K562 (cell line): ENCODE measurements around the gene PRDM1.

Experiments
- CBX8 ChIP-seq: fragments of 200-600 bp; sonication (generic); IDR thresholded peaks from 2 replicates; pipeline ENCODE4 v1.6.1; 2012; ENCODE audit warnings: borderline replicate concordance, mixed run types, low read depth, mild to moderate bottlenecking, moderate library complexity, mixed read lengths, low read length, control low read depth, inconsistent platforms; ENCODE audit not compliant: poor library complexity, severe bottlenecking; ENCODE audit errors: extremely low read depth
- EGR1 ChIP-seq: fragments of 450-650 bp; conservative IDR thresholded peaks from 2 replicates; pipeline ENCODE4 v1.6.1; 2017; ENCODE audit warnings: mild to moderate bottlenecking
- GABPA ChIP-seq: fragments of 200-800 bp; sonication (Bioruptor generic); conservative IDR thresholded peaks from 2 replicates; pipeline ENCODE4 v1.6.1; 2016; ENCODE audit warnings: low read depth, missing genetic modification characterization, missing compliant biosample characterization
- GATA2 ChIP-seq: sonication (generic); formaldehyde crosslinking; IDR thresholded peaks from 2 replicates; pipeline ENCODE4 v1.4.0; 2020; ENCODE audit warnings: mild to moderate bottlenecking, missing genetic modification reagents
- HDAC2 ChIP-seq: fragments of 450-650 bp; IDR thresholded peaks from 2 replicates; pipeline ENCODE4 v1.6.1; 2016; ENCODE audit warnings: mild to moderate bottlenecking
- MED1 ChIP-seq: sonication (generic); formaldehyde crosslinking; IDR thresholded peaks from 2 replicates; pipeline ENCODE4 v1.8.1; 2023; ENCODE audit warnings: missing genetic modification reagents, borderline replicate concordance
- MYC ChIP-seq, 2 experiments: fragments of 250-450 bp in 1 of 2; sonication (Bioruptor Pico) in 1 of 2; IDR thresholded peaks; 2 replicates each; pipeline versions ENCODE4 v1.5.1 to v1.6.1; 2012 to 2021; ENCODE audit warnings: low read depth in 2 of 2, borderline replicate concordance in 1 of 2, improper control_type of control experiment in 1 of 2, low read length in 1 of 2, mild to moderate bottlenecking in 1 of 2, moderate library complexity in 1 of 2
- RAD21 ChIP-seq, 2 experiments: fragments of 250-450 bp in 1 of 2; fragments of 450-650 bp in 1 of 2; sonication (Bioruptor Pico) in 1 of 2; formaldehyde crosslinking in 1 of 2; IDR thresholded peaks in 1 of 2; conservative IDR thresholded peaks in 1 of 2; 2 replicates each; pipeline versions ENCODE4 v1.4.0 to v1.8.0; 2020 to 2022; ENCODE audit warnings: mild to moderate bottlenecking in 2 of 2, moderate library complexity in 1 of 2
- SRF ChIP-seq, 2 experiments: fragments of 250-450, 450-650 bp in 1 of 2; sonication (Bioruptor Pico) in 1 of 2; sonication (generic) in 1 of 2; formaldehyde crosslinking; IDR thresholded peaks; 2 replicates each; pipeline versions ENCODE4 v1.5.0 to v1.5.1; 2020 to 2022; ENCODE audit warnings: mild to moderate bottlenecking in 1 of 2, missing genetic modification reagents in 1 of 2
- ZEB2 ChIP-seq: fragments of 450-650 bp; IDR thresholded peaks from 2 replicates; pipeline ENCODE4 v1.6.1; 2016
- TF ChIP-seq, protein P1 (sequence below): sonication (generic); formaldehyde crosslinking; IDR thresholded peaks from 2 replicates; pipeline ENCODE4 v1.8.0; 2023; ENCODE audit warnings: mild to moderate bottlenecking, missing genetic modification reagents

DNA sequence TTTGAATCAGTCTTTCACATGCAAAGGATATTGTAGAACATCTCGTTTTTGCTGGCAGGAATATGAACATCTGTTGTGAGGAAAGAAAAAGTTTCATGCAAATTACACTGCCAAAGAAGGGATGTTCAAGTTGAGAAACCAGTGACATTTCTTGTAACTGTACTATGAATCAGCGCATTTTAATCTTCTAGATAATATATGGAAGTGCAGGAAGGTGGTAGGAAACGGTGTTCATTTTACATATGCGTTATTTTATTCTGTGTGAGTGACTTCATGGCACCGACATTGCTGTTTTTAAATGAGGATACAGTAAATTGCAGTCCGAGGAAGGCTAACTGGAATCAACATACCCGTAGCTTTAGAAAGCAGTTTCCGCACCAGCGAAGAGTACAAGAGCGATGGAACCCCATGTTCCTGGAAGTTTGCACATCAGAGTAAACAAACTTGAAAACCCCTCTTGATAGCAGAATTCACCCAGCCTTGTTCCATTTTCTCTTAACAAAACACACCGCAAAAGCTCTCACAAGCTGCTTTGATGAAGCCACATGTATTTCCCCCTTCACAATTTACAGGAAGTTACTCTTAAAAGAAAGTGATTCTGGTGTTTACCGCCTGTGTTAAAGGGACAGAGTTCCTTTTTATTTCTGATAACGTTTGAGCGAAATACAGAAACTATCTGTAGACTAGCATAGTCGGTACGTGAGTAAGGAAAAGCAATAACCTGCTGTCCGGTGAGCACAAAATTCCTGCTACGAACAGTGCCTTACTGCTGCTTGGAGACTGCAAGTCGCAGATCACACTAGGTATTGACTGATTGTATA, 11.5 kb downstream of the PRDM1 start:
- TF ChIP-seq GATA2 (CRISPR knock-in tag) = no peak
- no peak for TF ChIP-seq ZEB2
- peak; percentile 65; the same call in 1 of the 2 replicates for TF ChIP-seq MYC (IDR thresholded peaks at IDR 0.05; ENCODE audit: low read depth, low read length)
- no peak for TF ChIP-seq MYC (CRISPR knock-in tag; IDR thresholded peaks at IDR 0.05; ENCODE audit: borderline replicate concordance, low read depth)
- TF ChIP-seq GABPA (tag) = peak; percentile 53; the same call in 1 of the 2 replicates
- TF ChIP-seq RAD21 (CRISPR knock-in tag; conservative IDR thresholded peaks at IDR 0.05 in 1 of 2, IDR thresholded peaks at IDR 0.05 in 1 of 2) = no peak
- TF ChIP-seq MED1 (CRISPR knock-in tag) = no peak
- no peak for TF ChIP-seq HDAC2
- TF ChIP-seq EGR1 = no peak
- TF ChIP-seq, protein P1, sequence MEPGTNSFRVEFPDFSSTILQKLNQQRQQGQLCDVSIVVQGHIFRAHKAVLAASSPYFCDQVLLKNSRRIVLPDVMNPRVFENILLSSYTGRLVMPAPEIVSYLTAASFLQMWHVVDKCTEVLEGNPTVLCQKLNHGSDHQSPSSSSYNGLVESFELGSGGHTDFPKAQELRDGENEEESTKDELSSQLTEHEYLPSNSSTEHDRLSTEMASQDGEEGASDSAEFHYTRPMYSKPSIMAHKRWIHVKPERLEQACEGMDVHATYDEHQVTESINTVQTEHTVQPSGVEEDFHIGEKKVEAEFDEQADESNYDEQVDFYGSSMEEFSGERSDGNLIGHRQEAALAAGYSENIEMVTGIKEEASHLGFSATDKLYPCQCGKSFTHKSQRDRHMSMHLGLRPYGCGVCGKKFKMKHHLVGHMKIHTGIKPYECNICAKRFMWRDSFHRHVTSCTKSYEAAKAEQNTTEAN = no peak
- TF ChIP-seq CBX8 = no peak
- peak in 1 of 2 experiments; percentile 73; a peak in 1 of 4 replicates for TF ChIP-seq SRF (CRISPR knock-in tag; IDR thresholded peaks at IDR 0.05)
